Epidermal melanocyte (primary cell): ENCODE results near the gene IVNS1ABP.
"Not testable (repeated sequence)": the region's sequence is repeated elsewhere in the genome, so short reads cannot be mapped to it uniquely, and the experiment has no call there.

Experiments
- DNase-seq: peaks from one replicate; pipeline ENCODE4 v3.0.0; 2011; ENCODE audit warnings: low spot score; ENCODE audit not compliant: insufficient read length

Gene IVNS1ABP

DNA sequence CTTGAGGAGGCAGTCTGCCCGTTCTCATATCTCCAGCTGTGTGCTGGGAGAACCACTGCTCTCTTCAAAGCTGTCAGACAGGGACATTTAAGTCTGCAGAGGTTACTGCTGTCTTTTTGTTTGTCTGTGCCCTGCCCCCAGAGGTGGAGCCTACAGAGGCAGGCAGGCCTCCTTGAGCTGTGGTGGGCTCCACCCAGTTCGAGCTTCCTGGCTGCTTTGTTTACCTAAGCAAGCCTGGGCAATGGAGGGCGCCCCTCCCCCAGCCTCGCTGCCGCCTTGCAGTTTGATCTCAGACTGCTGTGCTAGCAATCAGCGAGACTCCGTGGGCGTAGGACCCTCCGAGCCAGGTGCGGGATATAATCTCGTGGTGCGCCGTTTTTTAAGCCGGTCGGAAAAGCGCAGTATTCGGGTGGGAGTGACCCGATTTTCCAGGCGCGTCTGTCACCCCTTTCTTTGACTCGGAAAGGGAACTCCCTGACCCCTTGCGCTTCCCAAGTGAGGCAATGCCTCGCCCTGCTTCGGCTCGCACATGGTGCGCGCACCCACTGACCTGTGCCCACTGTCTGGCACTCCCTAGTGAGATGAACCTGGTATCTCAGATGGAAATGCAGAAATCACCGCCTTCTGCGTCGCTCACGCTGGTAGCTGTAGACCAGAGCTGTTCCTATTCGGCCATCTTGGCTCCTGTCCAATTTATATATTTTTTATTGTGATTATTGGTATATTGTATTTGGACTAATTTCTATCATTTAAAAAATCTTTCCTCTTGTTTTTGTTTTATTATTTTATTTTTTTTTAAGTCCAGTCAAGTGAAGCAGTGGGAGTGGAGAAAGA, 59.7 kb downstream of the IVNS1ABP start:
- not testable (repeated sequence) for DNase-seq

DNA sequence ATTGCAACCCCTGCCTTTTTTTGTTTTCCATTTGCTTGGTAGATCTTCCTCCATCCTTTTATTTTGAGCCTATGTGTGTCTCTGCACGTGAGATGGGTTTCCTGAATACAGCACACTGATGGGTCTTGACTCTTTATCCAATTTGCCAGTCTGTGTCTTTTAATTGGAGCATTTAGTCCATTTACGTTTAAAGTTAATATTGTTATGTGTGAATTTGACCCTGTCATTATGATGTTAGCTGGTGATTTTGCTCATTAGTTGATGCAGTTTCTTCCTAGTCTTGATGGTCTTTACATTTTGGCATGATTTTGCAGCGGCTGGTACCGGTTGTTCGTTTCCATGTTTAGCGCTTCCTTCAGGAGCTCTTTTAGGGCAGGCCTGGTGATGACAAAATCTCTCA, 61.4 kb downstream of the IVNS1ABP start:
- not testable (repeated sequence) for DNase-seq

DNA sequence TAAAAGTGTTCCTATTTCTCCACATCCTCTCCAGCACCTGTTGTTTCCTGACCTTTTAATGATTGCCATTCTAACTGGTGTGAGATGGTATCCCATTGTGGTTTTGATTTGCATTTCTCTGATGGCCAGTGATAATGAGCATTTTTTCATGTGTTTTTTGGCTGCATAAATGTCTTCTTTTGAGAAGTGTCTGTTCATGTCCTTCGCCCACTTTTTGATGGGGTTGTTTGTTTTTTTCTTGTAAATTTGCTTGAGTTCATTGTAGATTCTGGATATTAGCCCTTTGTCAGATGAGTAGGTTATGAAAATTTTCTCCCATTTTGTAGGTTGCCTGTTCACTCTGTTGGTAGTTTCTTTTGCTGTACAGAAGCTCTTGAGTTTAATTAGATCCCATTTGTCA, 64.6 kb downstream of the IVNS1ABP start:
- not testable (repeated sequence) for DNase-seq

DNA sequence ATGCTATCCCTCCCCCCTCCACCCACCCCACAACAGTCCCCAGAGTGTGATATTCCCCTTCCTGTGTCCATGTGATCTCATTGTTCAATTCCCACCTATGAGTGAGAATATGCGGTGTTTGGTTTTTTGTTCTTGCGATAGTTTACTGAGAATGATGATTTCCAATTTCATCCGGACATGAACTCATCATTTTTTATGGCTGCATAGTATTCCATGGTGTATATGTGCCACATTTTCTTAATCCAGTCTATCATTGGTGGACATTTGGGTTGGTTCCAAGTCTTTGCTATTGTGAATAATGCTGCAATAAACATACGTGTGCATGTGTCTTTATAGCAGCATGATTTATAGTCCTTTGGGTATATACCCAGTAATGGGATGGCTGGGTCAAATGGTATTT, 65.1 kb downstream of the IVNS1ABP start:
- DNase-seq: not testable (repeated sequence)

DNA sequence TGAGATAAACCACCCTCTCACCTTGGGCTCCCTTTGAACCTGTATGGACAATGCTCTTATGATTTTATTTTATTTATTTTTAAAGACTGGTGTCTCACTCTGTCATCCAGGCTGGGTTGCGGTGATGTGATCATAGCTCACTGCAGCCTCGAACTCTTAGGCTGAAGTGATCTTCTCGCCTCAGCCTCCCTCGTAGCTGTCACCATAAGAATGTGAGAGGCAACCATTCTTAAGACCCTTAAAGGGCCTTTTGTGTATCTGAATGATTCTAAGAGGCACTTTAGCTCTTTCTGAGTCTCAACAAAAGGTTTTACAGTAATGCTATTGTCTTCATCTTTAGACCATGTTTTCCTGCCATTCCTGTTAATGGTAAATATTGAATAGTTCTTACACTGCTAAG, 67.0 kb downstream of the IVNS1ABP start:
- no peak for DNase-seq

DNA sequence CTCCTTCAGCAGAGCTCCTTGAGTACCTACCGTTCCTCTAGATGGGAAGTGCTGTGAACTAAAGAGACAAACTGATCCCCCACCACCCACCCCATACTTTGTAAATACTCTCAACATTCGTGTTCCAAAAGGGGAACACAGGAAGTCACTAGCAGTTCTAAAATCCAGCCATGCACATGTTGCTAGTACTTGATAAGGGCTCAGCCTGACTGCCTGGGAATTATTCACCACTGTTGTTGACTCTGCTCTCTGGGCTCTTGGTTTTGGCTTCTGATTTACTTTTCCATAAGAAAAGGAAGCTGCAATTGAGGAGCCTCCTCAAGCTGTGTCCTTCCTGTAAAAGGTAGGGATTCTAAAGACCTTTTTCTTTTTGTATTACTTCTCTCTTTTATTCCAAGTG, 67.5 kb downstream of the IVNS1ABP start:
- no peak for DNase-seq
